SK-N-SH (cell line): Measurements from ENCODE around the gene SHLD1. TPM values are rescaled to one million over a fixed set of nuclear protein-coding genes. Genes with fewer than 3 reads are reported as not detected.
"Not testable (repeated sequence)": the region's sequence is repeated elsewhere in the genome, so short reads cannot be mapped to it uniquely, and the experiment has no call there.

Experiments
- CTCF ChIA-PET: fragments of 300-600, 350-600 bp; formaldehyde crosslinking; extraction: SDS; loops from one replicate; lab custom pipeline; 2021; lab: Yijun Ruan, JAX
- POLR2A ChIA-PET: fragments of 350-600 bp; sonication (Branson Sonifier 250); formaldehyde crosslinking; extraction: SDS; loops from one replicate; lab custom pipeline; 2020; ENCODE audit warnings: antibody characterized with exemption, inconsistent platforms; lab: Yijun Ruan, JAX
- DNase-seq: peaks from one replicate; pipeline ENCODE4 v3.0.0; 2012
- H2AFZ ChIP-seq: fragments of 200-600 bp; sonication (generic); 2 replicates; pipeline ENCODE4 v1.8.1; 2016; ENCODE audit warnings: antibody characterized with exemption, mild to moderate bottlenecking, low read depth
- H3F3A ChIP-seq: fragments of 200-600 bp; sonication (generic); replicated peaks from 2 replicates; pipeline ENCODE3; 2016; ENCODE audit warnings: antibody characterized with exemption, mild to moderate bottlenecking; ENCODE audit not compliant: insufficient read depth
- H3K27ac ChIP-seq, 2 experiments: fragments of 200-500 bp in 1 of 2; fragments of 200-600 bp in 1 of 2; sonication (Bioruptor generic) in 1 of 2; sonication (generic), shearing (Covaris generic) in 1 of 2; 2 replicates each; pipeline versions ENCODE4 v1.5.1 to v1.6.1; 2014 to 2016; ENCODE audit warnings: low read depth in 2 of 2, inconsistent platforms in 1 of 2, low read length in 1 of 2, mild to moderate bottlenecking in 1 of 2, mixed read lengths in 1 of 2
- H3K27me3 ChIP-seq: fragments of 200-600 bp; sonication (generic), shearing (Covaris generic); 2 replicates; pipeline ENCODE4 v1.6.1; 2016; ENCODE audit warnings: mixed run types; ENCODE audit not compliant: insufficient read depth
- H3K36me3 ChIP-seq, 2 experiments: fragments of 200-500 bp in 1 of 2; fragments of 200-600 bp in 1 of 2; sonication (Bioruptor generic) in 1 of 2; sonication (generic) in 1 of 2; replicated peaks in 1 of 2; 2 replicates each; pipeline versions ENCODE3 to v1.5.1; 2014 to 2016; ENCODE audit warnings: low read length in 1 of 2, mild to moderate bottlenecking in 1 of 2; ENCODE audit not compliant: insufficient read depth in 2 of 2, control insufficient read depth in 1 of 2
- H3K4me1 ChIP-seq, 2 experiments: fragments of 200-500 bp in 1 of 2; fragments of 200-600 bp in 1 of 2; sonication (Bioruptor generic) in 1 of 2; sonication (generic), shearing (Covaris generic) in 1 of 2; 2 replicates each; pipeline versions ENCODE4 v1.5.1 to v1.6.1; 2014 to 2016; ENCODE audit warnings: low read depth in 1 of 2, low read length in 1 of 2, mixed run types in 1 of 2; ENCODE audit not compliant: insufficient read depth in 2 of 2, control insufficient read depth in 1 of 2
- H3K4me2 ChIP-seq: fragments of 200-600 bp; sonication (generic), shearing (Covaris generic); 2 replicates; pipeline ENCODE4 v1.6.1; 2017; ENCODE audit warnings: mixed run types
- H3K4me3 ChIP-seq, 2 experiments: fragments of 200-500 bp in 1 of 2; fragments of 200-600 bp in 1 of 2; sonication (Bioruptor generic) in 1 of 2; sonication (generic), shearing (Covaris generic) in 1 of 2; 2 replicates each; pipeline versions ENCODE4 v1.5.1 to v1.8.1; 2014 to 2016; ENCODE audit warnings: low read depth in 2 of 2, inconsistent platforms in 1 of 2, low read length in 1 of 2, mild to moderate bottlenecking in 1 of 2, mixed read lengths in 1 of 2, moderate library complexity in 1 of 2
- H3K79me2 ChIP-seq: fragments of 200-600 bp; sonication (generic); 2 replicates; pipeline ENCODE4 v1.8.1; 2017; ENCODE audit warnings: mild to moderate bottlenecking; ENCODE audit not compliant: insufficient read depth
- H3K9ac ChIP-seq: fragments of 200-600 bp; sonication (generic); 2 replicates; pipeline ENCODE4 v1.6.1; 2017; ENCODE audit warnings: mixed run types
- H3K9me2 ChIP-seq: fragments of 200-600 bp; sonication (generic); 2 replicates; pipeline ENCODE4 v1.6.1; 2017; ENCODE audit warnings: mixed run types
- H3K9me3 ChIP-seq: fragments of 200-600 bp; sonication (generic); 2 replicates; pipeline ENCODE4 v1.6.1; 2017; ENCODE audit warnings: mixed run types, mild to moderate bottlenecking, moderate library complexity
- H4K20me1 ChIP-seq: fragments of 200-600 bp; sonication (generic); 2 replicates; pipeline ENCODE4 v1.6.1; 2017; ENCODE audit warnings: mild to moderate bottlenecking, mixed run types; ENCODE audit not compliant: insufficient read depth
- ELF1 ChIP-seq: IDR thresholded peaks from 2 replicates; pipeline ENCODE4 v1.4.0; 2012
- FOSL2 ChIP-seq: IDR thresholded peaks from 2 replicates; pipeline ENCODE4 v1.4.0; 2012; ENCODE audit warnings: low read depth, mild to moderate bottlenecking, moderate library complexity, borderline replicate concordance
- FOXJ3 ChIP-seq: sonication (generic); formaldehyde crosslinking; IDR thresholded peaks from 2 replicates; pipeline ENCODE4 v1.5.1; 2020; ENCODE audit warnings: mild to moderate bottlenecking, missing genetic modification reagents
- FOXM1 ChIP-seq: IDR thresholded peaks from 2 replicates; pipeline ENCODE4 v1.4.0; 2012; ENCODE audit warnings: low read depth, mild to moderate bottlenecking
- JUND ChIP-seq: IDR thresholded peaks from 2 replicates; pipeline ENCODE4 v1.4.0; 2012
- MEF2A ChIP-seq: IDR thresholded peaks from 2 replicates; pipeline ENCODE4 v1.4.0; 2012; ENCODE audit warnings: low read depth, borderline replicate concordance
- NFIC ChIP-seq: IDR thresholded peaks from 2 replicates; pipeline ENCODE4 v1.4.0; 2012; ENCODE audit warnings: borderline replicate concordance
- NRF1 ChIP-seq: IDR thresholded peaks from 2 replicates; pipeline ENCODE4 v1.6.1; 2012; ENCODE audit warnings: low read depth, mild to moderate bottlenecking, low read length
- PBX3 ChIP-seq: IDR thresholded peaks from 2 replicates; pipeline ENCODE4; 2012
- RFX5 ChIP-seq: IDR thresholded peaks from 2 replicates; pipeline ENCODE4 v1.6.1; 2012; ENCODE audit warnings: mild to moderate bottlenecking, improper control_type of control experiment, low read length
- SIN3A ChIP-seq: IDR thresholded peaks from 2 replicates; pipeline ENCODE4 v1.6.1; 2012; ENCODE audit warnings: low read depth, mild to moderate bottlenecking, low read length, moderate library complexity, borderline replicate concordance
- SMC3 ChIP-seq: IDR thresholded peaks from 2 replicates; pipeline ENCODE4 v1.6.1; 2012; ENCODE audit warnings: low read depth, low read length, improper control_type of control experiment
- TAF1 ChIP-seq: IDR thresholded peaks from 2 replicates; pipeline ENCODE4 v1.6.1; 2012; ENCODE audit warnings: low read depth, mild to moderate bottlenecking, low read length, moderate library complexity, borderline replicate concordance
- TCF12 ChIP-seq: IDR thresholded peaks from 2 replicates; pipeline ENCODE4 v1.4.0; 2012
- YY1 ChIP-seq: IDR thresholded peaks from 2 replicates; pipeline ENCODE4 v1.4.0; 2012; ENCODE audit warnings: low read depth, mild to moderate bottlenecking
- WGBS: methylation state at CpG from one replicate; pipeline ENCODE4 v1.1.6; 2017; ENCODE audit warnings: low lambda C conversion rate; 5-methylcytosine and 5-hydroxymethylcytosine counted together
- polyA plus RNA-seq, 3 experiments: library from polyadenylated mRNA; depleted of rRNA; stranded (reverse); fragments of >200 nt; gene quantifications; 2 replicates each; pipeline ENCODE4 v1.2.3, GENCODE V29; 2012
- TF ChIP-seq, protein P1 (sequence below): fragments of 150-350 bp; IDR thresholded peaks from 2 replicates; pipeline ENCODE4 v1.6.1; 2017; ENCODE audit warnings: antibody characterized with exemption, low read length, low read depth, borderline replicate concordance
- TF ChIP-seq, protein P2 (sequence below): IDR thresholded peaks from 2 replicates; pipeline ENCODE4 v1.4.0; 2012; ENCODE audit warnings: low read depth, borderline replicate concordance
- TF ChIP-seq, protein P3 (sequence below): fragments of 200-600 bp; sonication (generic); IDR thresholded peaks from 2 replicates; pipeline ENCODE4 v1.6.1; 2017; ENCODE audit warnings: antibody characterized with exemption, mild to moderate bottlenecking, moderate library complexity
- TF ChIP-seq, protein P4 (sequence below): IDR thresholded peaks from 2 replicates; pipeline ENCODE4 v1.4.0; 2012; ENCODE audit warnings: low read depth
- TF ChIP-seq, protein P5 (sequence below): fragments of 150-350 bp; IDR thresholded peaks from 2 replicates; pipeline ENCODE4 v1.6.1; 2016; ENCODE audit warnings: mild to moderate bottlenecking, low read depth, low read length

SHLD1 gene
- polyA plus RNA-seq, 1 of the 3 experiments (the other 2 are of a cell fraction): 4.5 TPM

GRCh38 chr20:5746064-5746463 is 4.1 kb upstream of the SHLD1 start:
- Histone ChIP-seq H3K9ac (no peak overlapping the region), H4K20me1 (no peaks in the 10 kb centered on the region), H2AFZ (no peak overlapping the region), H3K4me1 (no peaks in the 10 kb centered on the region), H3K27ac (no peak overlapping the region), H3K9me3 (no peaks in the 10 kb centered on the region), H3K79me2 (no peaks in the 10 kb centered on the region), H3F3A (no peaks in the 10 kb centered on the region), H3K27me3 (no peaks in the 10 kb centered on the region), H3K4me2 (no peak overlapping the region), H3K36me3 (no peaks in the 10 kb centered on the region), H3K4me3 (no peak overlapping the region), H3K9me2 (no peaks in the 10 kb centered on the region)
- no peak for DNase-seq
- TF ChIP-seq FOXM1 (no peak), TCF12 (no peak), TAF1 (no peak), NFIC (no peak), SIN3A (no peak), PBX3 (no peak), YY1 (no peak), JUND (no peak), NRF1 (no peak)
- TF ChIP-seq, protein P1, sequence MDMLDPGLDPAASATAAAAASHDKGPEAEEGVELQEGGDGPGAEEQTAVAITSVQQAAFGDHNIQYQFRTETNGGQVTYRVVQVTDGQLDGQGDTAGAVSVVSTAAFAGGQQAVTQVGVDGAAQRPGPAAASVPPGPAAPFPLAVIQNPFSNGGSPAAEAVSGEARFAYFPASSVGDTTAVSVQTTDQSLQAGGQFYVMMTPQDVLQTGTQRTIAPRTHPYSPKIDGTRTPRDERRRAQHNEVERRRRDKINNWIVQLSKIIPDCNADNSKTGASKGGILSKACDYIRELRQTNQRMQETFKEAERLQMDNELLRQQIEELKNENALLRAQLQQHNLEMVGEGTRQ: no peak
- TF ChIP-seq, protein P2, sequence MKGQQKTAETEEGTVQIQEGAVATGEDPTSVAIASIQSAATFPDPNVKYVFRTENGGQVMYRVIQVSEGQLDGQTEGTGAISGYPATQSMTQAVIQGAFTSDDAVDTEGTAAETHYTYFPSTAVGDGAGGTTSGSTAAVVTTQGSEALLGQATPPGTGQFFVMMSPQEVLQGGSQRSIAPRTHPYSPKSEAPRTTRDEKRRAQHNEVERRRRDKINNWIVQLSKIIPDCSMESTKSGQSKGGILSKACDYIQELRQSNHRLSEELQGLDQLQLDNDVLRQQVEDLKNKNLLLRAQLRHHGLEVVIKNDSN: no peak
- TF ChIP-seq, protein P3, sequence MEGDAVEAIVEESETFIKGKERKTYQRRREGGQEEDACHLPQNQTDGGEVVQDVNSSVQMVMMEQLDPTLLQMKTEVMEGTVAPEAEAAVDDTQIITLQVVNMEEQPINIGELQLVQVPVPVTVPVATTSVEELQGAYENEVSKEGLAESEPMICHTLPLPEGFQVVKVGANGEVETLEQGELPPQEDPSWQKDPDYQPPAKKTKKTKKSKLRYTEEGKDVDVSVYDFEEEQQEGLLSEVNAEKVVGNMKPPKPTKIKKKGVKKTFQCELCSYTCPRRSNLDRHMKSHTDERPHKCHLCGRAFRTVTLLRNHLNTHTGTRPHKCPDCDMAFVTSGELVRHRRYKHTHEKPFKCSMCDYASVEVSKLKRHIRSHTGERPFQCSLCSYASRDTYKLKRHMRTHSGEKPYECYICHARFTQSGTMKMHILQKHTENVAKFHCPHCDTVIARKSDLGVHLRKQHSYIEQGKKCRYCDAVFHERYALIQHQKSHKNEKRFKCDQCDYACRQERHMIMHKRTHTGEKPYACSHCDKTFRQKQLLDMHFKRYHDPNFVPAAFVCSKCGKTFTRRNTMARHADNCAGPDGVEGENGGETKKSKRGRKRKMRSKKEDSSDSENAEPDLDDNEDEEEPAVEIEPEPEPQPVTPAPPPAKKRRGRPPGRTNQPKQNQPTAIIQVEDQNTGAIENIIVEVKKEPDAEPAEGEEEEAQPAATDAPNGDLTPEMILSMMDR: no peak
- TF ChIP-seq, protein P4, sequence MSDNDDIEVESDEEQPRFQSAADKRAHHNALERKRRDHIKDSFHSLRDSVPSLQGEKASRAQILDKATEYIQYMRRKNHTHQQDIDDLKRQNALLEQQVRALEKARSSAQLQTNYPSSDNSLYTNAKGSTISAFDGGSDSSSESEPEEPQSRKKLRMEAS: no peak
- CTCF ChIA-PET: interaction anchor here (1.0 kb wide), 1 partner anchor 189 kb away, joined by 3 read pairs; no protein-coding TSS in a partner anchor
- POLR2A ChIA-PET: interaction anchor here (0.9 kb wide), 1 partner anchor 12 kb away, joined by 3 read pairs; no protein-coding TSS in a partner anchor
- WGBS: 81% methylated on average over 1 of the region's 1 CpG

- Histone ChIP-seq H3K27ac (no peak overlapping the region), H3K27me3 (no peaks in the 10 kb centered on the region), H3K9me2 (no peaks in the 10 kb centered on the region), H3K9me3 (no peaks in the 10 kb centered on the region), H3K9ac (no peak overlapping the region), H3F3A (no peaks in the 10 kb centered on the region), H2AFZ (no peak overlapping the region), H3K36me3 (no peaks in the 10 kb centered on the region), H4K20me1 (no peaks in the 10 kb centered on the region), H3K4me3 (no peak overlapping the region), H3K4me2 (no peak overlapping the region), H3K4me1 (peaks cover 0 to 2% of the 10 kb centered on the region in 2 experiments; a peak in 1 of 4 replicates), H3K79me2 (no peaks in the 10 kb centered on the region)
- WGBS: 93% methylated on average over 6 of the region's 6 CpGs
- ChIA-PET CTCF (interaction anchor here (0.6 to 1.0 kb wide), 2 partner anchors 52 to 330 kb away, joined by 3 read pairs; no protein-coding TSS in a partner anchor), POLR2A (no interaction called here)
- TF ChIP-seq SMC3: no peak
- TF ChIP-seq MEF2A: no peak
- no peak for TF ChIP-seq ELF1
- TF ChIP-seq FOXJ3: no peak
- TF ChIP-seq TCF12: no peak
- TF ChIP-seq, protein P5, sequence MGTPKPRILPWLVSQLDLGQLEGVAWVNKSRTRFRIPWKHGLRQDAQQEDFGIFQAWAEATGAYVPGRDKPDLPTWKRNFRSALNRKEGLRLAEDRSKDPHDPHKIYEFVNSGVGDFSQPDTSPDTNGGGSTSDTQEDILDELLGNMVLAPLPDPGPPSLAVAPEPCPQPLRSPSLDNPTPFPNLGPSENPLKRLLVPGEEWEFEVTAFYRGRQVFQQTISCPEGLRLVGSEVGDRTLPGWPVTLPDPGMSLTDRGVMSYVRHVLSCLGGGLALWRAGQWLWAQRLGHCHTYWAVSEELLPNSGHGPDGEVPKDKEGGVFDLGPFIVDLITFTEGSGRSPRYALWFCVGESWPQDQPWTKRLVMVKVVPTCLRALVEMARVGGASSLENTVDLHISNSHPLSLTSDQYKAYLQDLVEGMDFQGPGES: no peak
- TF ChIP-seq JUND: no peak
- TF ChIP-seq FOSL2: no peak
- no peak for TF ChIP-seq RFX5
- DNase-seq: no peak
These were observed 2.0 kb upstream of the SHLD1 start for GRCh38 chr20:5748246-5748645.

GRCh38 chr20:5749512-5749951 is 669 bp upstream of the SHLD1 start:
- POLR2A ChIA-PET, H4K20me1 ChIP-seq, H3K9me3 ChIP-seq, H3K4me2 ChIP-seq, DNase-seq, H3K9me2 ChIP-seq, H3K79me2 ChIP-seq, H3K4me1 ChIP-seq, H3K27ac ChIP-seq, CTCF ChIA-PET, H3K9ac ChIP-seq, H3K36me3 ChIP-seq, H3F3A ChIP-seq, H3K27me3 ChIP-seq, H3K4me3 ChIP-seq: not testable (repeated sequence)
- H2AFZ ChIP-seq: peak overlapping the region; percentile 93
- WGBS: 92% methylated on average over 12 of the region's 12 CpGs
